SK-N-SH treated with all-trans-retinoic acid at 6 μM for 48 hours (cell line): ENCODE data around the gene SORL1-AS1.

ENCODE experiments used
- ATAC-seq: fragments of 200-7000 bp; cut with Tn5 transposase; 3 replicates; pipeline ENCODE4 v1.9.1; 2020; ENCODE audit warnings: mild to moderate bottlenecking, moderate library complexity
- ARNTL ChIP-seq: fragments of 450-650 bp; formaldehyde crosslinking; IDR thresholded peaks from 2 replicates; pipeline ENCODE4 v1.5.0; 2020; ENCODE audit warnings: low read depth, mild to moderate bottlenecking, moderate library complexity, borderline replicate concordance
- CSDC2 ChIP-seq: fragments of 250-450 bp; sonication (Bioruptor Pico); IDR thresholded peaks from 2 replicates; pipeline ENCODE4 v1.5.0; 2020; ENCODE audit warnings: mild to moderate bottlenecking, moderate library complexity
- ESRRG ChIP-seq: fragments of 250-450 bp; sonication (Bioruptor Pico); IDR thresholded peaks from 2 replicates; pipeline ENCODE4 v1.6.1; 2021; ENCODE audit warnings: mild to moderate bottlenecking
- GLIS3 ChIP-seq: fragments of 250-450 bp; sonication (Bioruptor Pico); IDR thresholded peaks from 2 replicates; pipeline ENCODE4 v1.5.0; 2020; ENCODE audit warnings: mild to moderate bottlenecking, moderate library complexity
- ISL1 ChIP-seq: fragments of 250-450 bp; sonication (Bioruptor Pico); IDR thresholded peaks from 2 replicates; pipeline ENCODE4 v2.1.2; 2022; ENCODE audit warnings: mild to moderate bottlenecking, moderate library complexity
- OSR1 ChIP-seq: fragments of 250-450 bp; sonication (Bioruptor Pico); IDR thresholded peaks from 2 replicates; pipeline ENCODE4 v1.8.0; 2022; ENCODE audit warnings: moderate library complexity, mild to moderate bottlenecking, inconsistent platforms
- SNAI2 ChIP-seq: fragments of 250-450 bp; sonication (Bioruptor Pico); IDR thresholded peaks from 2 replicates; pipeline ENCODE4 v1.5.0; 2020; ENCODE audit warnings: mild to moderate bottlenecking, moderate library complexity
- TCF4 ChIP-seq: fragments of 250-450 bp; sonication (Bioruptor Pico); IDR thresholded peaks from 2 replicates; pipeline ENCODE4 v1.8.0; 2021; ENCODE audit warnings: mild to moderate bottlenecking, moderate library complexity, borderline replicate concordance
- TOX ChIP-seq: fragments of 250-450 bp; sonication (Bioruptor Pico); IDR thresholded peaks from 2 replicates; pipeline ENCODE4 v1.8.0; 2021; ENCODE audit warnings: mild to moderate bottlenecking, moderate library complexity, borderline replicate concordance
- ZC3H10 ChIP-seq: fragments of 250-450 bp; sonication (Bioruptor Pico); IDR thresholded peaks from 2 replicates; pipeline ENCODE4 v1.5.1; 2021; ENCODE audit warnings: mild to moderate bottlenecking, moderate library complexity
- ZFP3 ChIP-seq: fragments of 250-450 bp; sonication (Bioruptor Pico); IDR thresholded peaks from 2 replicates; pipeline ENCODE4 v1.5.0; 2020; ENCODE audit warnings: mild to moderate bottlenecking, moderate library complexity
- ZFP30 ChIP-seq: fragments of 450-650 bp; formaldehyde crosslinking; IDR thresholded peaks from 2 replicates; pipeline ENCODE4 v1.5.0; 2022; ENCODE audit warnings: mild to moderate bottlenecking, moderate library complexity
- ZNF565 ChIP-seq: fragments of 450-650 bp; formaldehyde crosslinking; conservative IDR thresholded peaks from 2 replicates; pipeline ENCODE4 v1.5.0; 2020; ENCODE audit warnings: low read depth, mild to moderate bottlenecking, moderate library complexity
- ZNF70 ChIP-seq: fragments of 450-650 bp; formaldehyde crosslinking; IDR thresholded peaks from 2 replicates; pipeline ENCODE4 v1.5.0; 2020; ENCODE audit warnings: mild to moderate bottlenecking, moderate library complexity
- ZNF8 ChIP-seq: fragments of 450-650 bp; formaldehyde crosslinking; IDR thresholded peaks from 2 replicates; pipeline ENCODE4 v1.5.0; 2020; ENCODE audit warnings: mild to moderate bottlenecking, moderate library complexity
- TF ChIP-seq, protein P1 (sequence below): fragments of 250-450 bp; sonication (Bioruptor Pico); IDR thresholded peaks from 2 replicates; pipeline ENCODE4 v1.5.0; 2020; ENCODE audit warnings: mild to moderate bottlenecking, moderate library complexity
- TF ChIP-seq, protein P2 (sequence below): fragments of 250-450 bp; sonication (Bioruptor Pico); IDR thresholded peaks from 2 replicates; pipeline ENCODE4 v1.8.0; 2021; ENCODE audit warnings: low read depth, mild to moderate bottlenecking, moderate library complexity, borderline replicate concordance
- TF ChIP-seq, protein P3 (sequence below): fragments of 250-450 bp; sonication (Bioruptor Pico); IDR thresholded peaks from 2 replicates; pipeline ENCODE4 v1.5.1; 2021; ENCODE audit warnings: mild to moderate bottlenecking, moderate library complexity
- TF ChIP-seq, protein P4 (sequence below): fragments of 250-450 bp; sonication (Bioruptor Pico); IDR thresholded peaks from 2 replicates; pipeline ENCODE4 v1.8.0; 2020; ENCODE audit warnings: mild to moderate bottlenecking, moderate library complexity, borderline replicate concordance

SORL1-AS1 gene

DNA sequence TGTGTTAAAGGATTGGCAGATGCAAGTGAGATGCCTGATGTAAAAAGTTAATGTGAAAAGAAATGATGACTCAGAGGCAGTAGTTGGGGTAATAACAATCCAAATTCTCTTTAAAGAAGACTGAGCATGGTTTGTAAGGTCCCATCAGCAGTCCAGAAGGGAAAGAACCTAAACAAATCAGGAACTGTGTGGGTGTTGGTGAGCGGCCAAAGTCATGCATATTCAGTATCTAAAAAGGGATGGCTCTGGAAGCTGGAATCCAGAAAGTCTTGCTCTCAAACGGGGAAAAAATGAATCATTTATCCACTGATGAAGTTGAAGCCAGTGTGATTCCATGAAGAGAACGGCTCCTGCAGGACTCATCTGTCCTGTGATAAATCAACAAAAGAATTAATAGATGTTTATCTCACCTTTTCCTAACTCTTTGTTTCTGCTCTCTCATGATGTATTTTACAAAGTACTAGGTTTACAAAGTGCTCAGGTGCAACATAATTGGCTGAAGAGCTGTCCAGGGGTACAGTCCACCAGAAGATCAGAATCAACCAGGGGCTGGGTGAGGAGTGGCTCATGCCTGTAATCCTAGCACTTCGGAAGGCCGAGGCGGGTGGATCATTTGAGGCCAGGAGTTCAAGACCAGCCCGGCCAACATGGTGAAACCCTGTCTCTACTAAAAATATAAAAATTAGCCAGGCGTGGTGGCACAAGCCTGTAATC, 20.5 kb upstream of the SORL1-AS1 start:
- no peak for TF ChIP-seq ARNTL (CRISPR knock-in tag)
- no peak for TF ChIP-seq TOX (CRISPR knock-in tag)
- peak; percentile 41; the same call in 2 of the 3 replicates for ATAC-seq

DNA sequence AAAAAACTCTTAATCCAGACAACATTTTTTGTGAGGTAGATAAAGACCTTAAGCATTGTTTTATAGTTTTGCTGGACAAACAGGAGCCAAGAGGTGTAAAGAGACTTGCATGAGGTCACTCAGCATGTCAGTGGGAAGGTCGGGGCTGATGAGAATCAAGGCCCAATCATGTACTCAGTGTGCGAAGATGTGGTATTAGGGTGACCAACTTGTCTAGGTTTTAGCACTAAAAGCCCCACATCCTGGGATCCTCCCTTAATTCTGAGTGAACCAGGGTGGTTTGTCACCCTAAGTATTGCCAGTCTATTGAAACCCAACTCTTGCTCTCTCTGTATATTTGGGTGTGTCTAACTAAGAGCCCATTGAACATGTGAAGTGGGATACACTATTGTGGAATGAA, 19.5 kb upstream of the SORL1-AS1 start:
- ATAC-seq = no peak

DNA sequence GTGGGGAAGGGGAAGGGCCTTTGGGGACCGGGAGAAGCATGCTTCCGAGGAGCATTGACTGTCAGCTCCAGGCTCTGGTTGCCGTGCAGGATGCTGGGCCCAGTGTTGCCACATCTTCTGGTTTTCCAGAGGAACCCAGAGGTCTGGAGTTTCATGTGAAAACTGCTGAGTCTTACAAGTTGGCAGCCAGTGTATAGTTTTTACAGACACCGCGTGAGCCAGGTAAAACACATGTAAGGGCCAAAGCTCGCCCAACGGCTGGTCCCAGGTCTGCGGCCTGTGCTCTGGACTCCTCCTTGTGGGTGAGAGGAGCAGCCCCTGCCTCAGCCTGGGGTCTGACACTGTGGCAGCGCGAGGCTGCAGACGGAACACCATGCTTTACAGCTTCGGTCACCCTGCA, 18.4 kb upstream of the SORL1-AS1 start:
- ATAC-seq = no peak
- TF ChIP-seq ZFP3 (CRISPR knock-in tag) = no peak
- TF ChIP-seq, protein P1, sequence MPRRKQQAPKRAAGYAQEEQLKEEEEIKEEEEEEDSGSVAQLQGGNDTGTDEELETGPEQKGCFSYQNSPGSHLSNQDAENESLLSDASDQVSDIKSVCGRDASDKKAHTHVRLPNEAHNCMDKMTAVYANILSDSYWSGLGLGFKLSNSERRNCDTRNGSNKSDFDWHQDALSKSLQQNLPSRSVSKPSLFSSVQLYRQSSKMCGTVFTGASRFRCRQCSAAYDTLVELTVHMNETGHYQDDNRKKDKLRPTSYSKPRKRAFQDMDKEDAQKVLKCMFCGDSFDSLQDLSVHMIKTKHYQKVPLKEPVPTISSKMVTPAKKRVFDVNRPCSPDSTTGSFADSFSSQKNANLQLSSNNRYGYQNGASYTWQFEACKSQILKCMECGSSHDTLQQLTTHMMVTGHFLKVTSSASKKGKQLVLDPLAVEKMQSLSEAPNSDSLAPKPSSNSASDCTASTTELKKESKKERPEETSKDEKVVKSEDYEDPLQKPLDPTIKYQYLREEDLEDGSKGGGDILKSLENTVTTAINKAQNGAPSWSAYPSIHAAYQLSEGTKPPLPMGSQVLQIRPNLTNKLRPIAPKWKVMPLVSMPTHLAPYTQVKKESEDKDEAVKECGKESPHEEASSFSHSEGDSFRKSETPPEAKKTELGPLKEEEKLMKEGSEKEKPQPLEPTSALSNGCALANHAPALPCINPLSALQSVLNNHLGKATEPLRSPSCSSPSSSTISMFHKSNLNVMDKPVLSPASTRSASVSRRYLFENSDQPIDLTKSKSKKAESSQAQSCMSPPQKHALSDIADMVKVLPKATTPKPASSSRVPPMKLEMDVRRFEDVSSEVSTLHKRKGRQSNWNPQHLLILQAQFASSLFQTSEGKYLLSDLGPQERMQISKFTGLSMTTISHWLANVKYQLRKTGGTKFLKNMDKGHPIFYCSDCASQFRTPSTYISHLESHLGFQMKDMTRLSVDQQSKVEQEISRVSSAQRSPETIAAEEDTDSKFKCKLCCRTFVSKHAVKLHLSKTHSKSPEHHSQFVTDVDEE = no peak
- TF ChIP-seq, protein P2, sequence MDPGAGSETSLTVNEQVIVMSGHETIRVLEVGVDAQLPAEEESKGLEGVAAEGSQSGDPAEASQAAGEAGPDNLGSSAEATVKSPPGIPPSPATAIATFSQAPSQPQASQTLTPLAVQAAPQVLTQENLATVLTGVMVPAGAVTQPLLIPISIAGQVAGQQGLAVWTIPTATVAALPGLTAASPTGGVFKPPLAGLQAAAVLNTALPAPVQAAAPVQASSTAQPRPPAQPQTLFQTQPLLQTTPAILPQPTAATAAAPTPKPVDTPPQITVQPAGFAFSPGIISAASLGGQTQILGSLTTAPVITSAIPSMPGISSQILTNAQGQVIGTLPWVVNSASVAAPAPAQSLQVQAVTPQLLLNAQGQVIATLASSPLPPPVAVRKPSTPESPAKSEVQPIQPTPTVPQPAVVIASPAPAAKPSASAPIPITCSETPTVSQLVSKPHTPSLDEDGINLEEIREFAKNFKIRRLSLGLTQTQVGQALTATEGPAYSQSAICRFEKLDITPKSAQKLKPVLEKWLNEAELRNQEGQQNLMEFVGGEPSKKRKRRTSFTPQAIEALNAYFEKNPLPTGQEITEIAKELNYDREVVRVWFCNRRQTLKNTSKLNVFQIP (CRISPR knock-in tag) = no peak

More for the DNA sequence above, 19.5 kb upstream of the SORL1-AS1 start:
- TF ChIP-seq ZFP3 (CRISPR knock-in tag) (no peak), ZNF70 (CRISPR knock-in tag) (no peak), ZNF565 (no peak), SNAI2 (CRISPR knock-in tag) (no peak), ZFP30 (CRISPR knock-in tag) (no peak), TOX (CRISPR knock-in tag) (no peak), ESRRG (no peak), OSR1 (CRISPR knock-in tag) (no peak), GLIS3 (CRISPR knock-in tag) (no peak), CSDC2 (CRISPR knock-in tag) (no peak), ARNTL (CRISPR knock-in tag) (no peak), ZNF8 (no peak)
- TF ChIP-seq, protein P3, sequence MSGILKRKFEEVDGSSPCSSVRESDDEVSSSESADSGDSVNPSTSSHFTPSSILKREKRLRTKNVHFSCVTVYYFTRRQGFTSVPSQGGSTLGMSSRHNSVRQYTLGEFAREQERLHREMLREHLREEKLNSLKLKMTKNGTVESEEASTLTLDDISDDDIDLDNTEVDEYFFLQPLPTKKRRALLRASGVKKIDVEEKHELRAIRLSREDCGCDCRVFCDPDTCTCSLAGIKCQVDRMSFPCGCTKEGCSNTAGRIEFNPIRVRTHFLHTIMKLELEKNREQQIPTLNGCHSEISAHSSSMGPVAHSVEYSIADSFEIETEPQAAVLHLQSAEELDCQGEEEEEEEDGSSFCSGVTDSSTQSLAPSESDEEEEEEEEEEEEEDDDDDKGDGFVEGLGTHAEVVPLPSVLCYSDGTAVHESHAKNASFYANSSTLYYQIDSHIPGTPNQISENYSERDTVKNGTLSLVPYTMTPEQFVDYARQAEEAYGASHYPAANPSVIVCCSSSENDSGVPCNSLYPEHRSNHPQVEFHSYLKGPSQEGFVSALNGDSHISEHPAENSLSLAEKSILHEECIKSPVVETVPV (CRISPR knock-in tag) = no peak

DNA sequence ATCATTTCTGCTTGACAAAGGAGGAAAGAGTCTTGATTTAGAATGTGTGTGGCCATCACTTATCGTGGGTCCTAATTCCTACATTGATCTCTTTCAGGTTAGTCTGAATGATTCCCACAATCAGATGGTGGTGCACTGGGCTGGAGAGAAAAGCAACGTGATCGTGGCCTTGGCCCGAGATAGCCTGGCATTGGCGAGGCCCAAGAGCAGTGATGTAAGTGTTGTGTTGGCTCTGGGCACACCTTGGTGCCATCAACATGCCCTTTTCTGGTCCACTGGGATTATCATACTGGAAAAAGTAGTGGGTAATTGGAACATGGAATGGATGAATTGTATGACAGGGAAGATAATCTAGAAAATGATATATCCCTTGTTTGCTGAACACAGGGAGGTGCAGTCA, 17.1 kb upstream of the SORL1-AS1 start:
- TF ChIP-seq ARNTL (CRISPR knock-in tag) = no peak
- no peak for TF ChIP-seq GLIS3 (CRISPR knock-in tag)
- no peak for ATAC-seq

DNA sequence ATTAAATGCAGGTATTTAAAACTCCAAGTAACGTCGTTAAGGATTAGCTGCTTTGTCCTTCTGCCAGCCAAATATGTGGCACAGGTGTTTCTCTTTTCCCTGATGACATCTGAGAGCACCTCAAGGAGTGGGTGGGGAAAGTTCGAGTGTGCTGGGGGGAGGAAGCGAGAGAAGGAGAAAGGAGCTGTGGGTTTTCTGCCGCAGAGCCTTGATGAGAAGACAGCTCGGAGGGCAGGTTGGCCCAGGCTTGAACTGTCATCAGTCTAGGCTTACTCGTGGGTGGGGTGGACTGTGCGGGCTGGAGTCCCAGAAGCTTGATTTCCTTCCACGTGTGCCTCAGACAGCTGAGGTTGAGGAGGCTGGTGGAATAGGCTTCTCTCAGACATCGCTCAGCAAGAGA, 15.2 kb upstream of the SORL1-AS1 start:
- ATAC-seq = no peak
- TF ChIP-seq GLIS3 (CRISPR knock-in tag) (no peak), OSR1 (CRISPR knock-in tag) (no peak), CSDC2 (CRISPR knock-in tag) (no peak), TOX (CRISPR knock-in tag) (no peak), ISL1 (CRISPR knock-in tag) (no peak), ZFP30 (CRISPR knock-in tag) (no peak)
- TF ChIP-seq, protein P2 (CRISPR knock-in tag) = no peak

DNA sequence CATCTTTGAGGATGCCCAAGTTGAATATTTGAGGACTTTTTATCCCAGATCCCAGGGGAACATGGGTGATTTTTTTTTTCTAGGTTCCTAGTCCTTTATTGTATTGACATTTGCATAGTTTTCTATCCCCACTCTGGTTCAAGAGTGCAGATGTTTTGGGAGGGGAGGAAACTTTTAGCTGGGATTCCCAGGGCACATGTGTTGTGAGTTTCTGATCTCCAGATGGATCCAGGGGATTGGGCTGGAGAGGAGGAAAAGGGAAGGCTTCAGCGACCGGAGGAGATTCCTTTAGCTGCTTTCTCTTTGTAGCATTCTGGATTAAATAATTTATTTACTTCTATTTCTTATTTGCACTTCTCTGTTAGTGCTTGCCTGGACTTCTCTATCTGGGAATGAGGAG, 14.7 kb upstream of the SORL1-AS1 start:
- ATAC-seq = no peak
- no peak for TF ChIP-seq ISL1 (CRISPR knock-in tag)
- no peak for TF ChIP-seq CSDC2 (CRISPR knock-in tag)
- TF ChIP-seq, protein P4, sequence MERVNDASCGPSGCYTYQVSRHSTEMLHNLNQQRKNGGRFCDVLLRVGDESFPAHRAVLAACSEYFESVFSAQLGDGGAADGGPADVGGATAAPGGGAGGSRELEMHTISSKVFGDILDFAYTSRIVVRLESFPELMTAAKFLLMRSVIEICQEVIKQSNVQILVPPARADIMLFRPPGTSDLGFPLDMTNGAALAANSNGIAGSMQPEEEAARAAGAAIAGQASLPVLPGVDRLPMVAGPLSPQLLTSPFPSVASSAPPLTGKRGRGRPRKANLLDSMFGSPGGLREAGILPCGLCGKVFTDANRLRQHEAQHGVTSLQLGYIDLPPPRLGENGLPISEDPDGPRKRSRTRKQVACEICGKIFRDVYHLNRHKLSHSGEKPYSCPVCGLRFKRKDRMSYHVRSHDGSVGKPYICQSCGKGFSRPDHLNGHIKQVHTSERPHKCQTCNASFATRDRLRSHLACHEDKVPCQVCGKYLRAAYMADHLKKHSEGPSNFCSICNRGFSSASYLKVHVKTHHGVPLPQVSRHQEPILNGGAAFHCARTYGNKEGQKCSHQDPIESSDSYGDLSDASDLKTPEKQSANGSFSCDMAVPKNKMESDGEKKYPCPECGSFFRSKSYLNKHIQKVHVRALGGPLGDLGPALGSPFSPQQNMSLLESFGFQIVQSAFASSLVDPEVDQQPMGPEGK (CRISPR knock-in tag) = no peak
- no peak for TF ChIP-seq TCF4 (CRISPR knock-in tag)
- TF ChIP-seq, protein P1 = no peak
- no peak for TF ChIP-seq ZC3H10 (CRISPR knock-in tag)
